ENCODE measurements around the gene CCDC68.

CCDC68 gene

GRCh38 chr18:54981076-54981475, 21.8 kb upstream of the CCDC68 start:
- no peaks in the 10 kb centered on the region for H3K9me3 ChIP-seq (ENCODE audit: insufficient read depth, low read depth, low read length)
- H3K4me2 ChIP-seq (ENCODE audit: low read depth, low read length, poor library complexity, severe bottlenecking): no peak overlapping the region
- H2AFZ ChIP-seq (ENCODE audit: low read length): no peak overlapping the region
- no peaks in the 10 kb centered on the region for H3K79me2 ChIP-seq (ENCODE audit: insufficient read depth, low read length)
- no peaks in the 10 kb centered on the region for H3K9me2 ChIP-seq (replicated peaks; ENCODE audit: low read depth, low read length)
- no peak overlapping the region for H3K9ac ChIP-seq (ENCODE audit: low read depth, low read length, poor library complexity, severe bottlenecking)
- no peaks in the 10 kb centered on the region for H3F3A ChIP-seq (ENCODE audit: low read depth)
- no peaks in the 10 kb centered on the region for H4K20me1 ChIP-seq (ENCODE audit: insufficient read depth, low read length, poor library complexity, severe bottlenecking)
- H3K4me3 ChIP-seq (ENCODE audit: low read length, poor library complexity, severe bottlenecking): no peak overlapping the region
- no peaks in the 10 kb centered on the region for H3K27me3 ChIP-seq (ENCODE audit: insufficient read depth, low read length, poor library complexity, severe bottlenecking)
- H3K36me3 ChIP-seq (ENCODE audit: insufficient read depth, low read length): no peaks in the 10 kb centered on the region
- no peaks in the 10 kb centered on the region for H3K4me1 ChIP-seq (ENCODE audit: insufficient read depth, low read length, poor library complexity, severe bottlenecking)
- no peak for TF ChIP-seq EZH2phosphoT487 (IDR thresholded peaks at IDR 0.05; ENCODE audit: borderline replicate concordance)
- TF ChIP-seq, protein P1, sequence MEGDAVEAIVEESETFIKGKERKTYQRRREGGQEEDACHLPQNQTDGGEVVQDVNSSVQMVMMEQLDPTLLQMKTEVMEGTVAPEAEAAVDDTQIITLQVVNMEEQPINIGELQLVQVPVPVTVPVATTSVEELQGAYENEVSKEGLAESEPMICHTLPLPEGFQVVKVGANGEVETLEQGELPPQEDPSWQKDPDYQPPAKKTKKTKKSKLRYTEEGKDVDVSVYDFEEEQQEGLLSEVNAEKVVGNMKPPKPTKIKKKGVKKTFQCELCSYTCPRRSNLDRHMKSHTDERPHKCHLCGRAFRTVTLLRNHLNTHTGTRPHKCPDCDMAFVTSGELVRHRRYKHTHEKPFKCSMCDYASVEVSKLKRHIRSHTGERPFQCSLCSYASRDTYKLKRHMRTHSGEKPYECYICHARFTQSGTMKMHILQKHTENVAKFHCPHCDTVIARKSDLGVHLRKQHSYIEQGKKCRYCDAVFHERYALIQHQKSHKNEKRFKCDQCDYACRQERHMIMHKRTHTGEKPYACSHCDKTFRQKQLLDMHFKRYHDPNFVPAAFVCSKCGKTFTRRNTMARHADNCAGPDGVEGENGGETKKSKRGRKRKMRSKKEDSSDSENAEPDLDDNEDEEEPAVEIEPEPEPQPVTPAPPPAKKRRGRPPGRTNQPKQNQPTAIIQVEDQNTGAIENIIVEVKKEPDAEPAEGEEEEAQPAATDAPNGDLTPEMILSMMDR (conservative IDR thresholded peaks at IDR 0.05; ENCODE audit: low read length): no peak

- no peak overlapping the region for H3K4me3 ChIP-seq (ENCODE audit: low read length, poor library complexity, severe bottlenecking)
- H3K36me3 ChIP-seq (ENCODE audit: insufficient read depth, low read length): no peaks in the 10 kb centered on the region
- no peak overlapping the region for H2AFZ ChIP-seq (ENCODE audit: low read length)
- no peak overlapping the region for H3K9ac ChIP-seq (ENCODE audit: low read depth, low read length, poor library complexity, severe bottlenecking)
- H3K4me2 ChIP-seq (ENCODE audit: low read depth, low read length, poor library complexity, severe bottlenecking): no peak overlapping the region
- H3K4me1 ChIP-seq (ENCODE audit: insufficient read depth, low read length, poor library complexity, severe bottlenecking): no peaks in the 10 kb centered on the region
- no peaks in the 10 kb centered on the region for H3F3A ChIP-seq (ENCODE audit: low read depth)
- no peaks in the 10 kb centered on the region for H4K20me1 ChIP-seq (ENCODE audit: insufficient read depth, low read length, poor library complexity, severe bottlenecking)
- no peaks in the 10 kb centered on the region for H3K79me2 ChIP-seq (ENCODE audit: insufficient read depth, low read length)
- no peaks in the 10 kb centered on the region for H3K9me3 ChIP-seq (ENCODE audit: insufficient read depth, low read depth, low read length)
- no peaks in the 10 kb centered on the region for H3K27me3 ChIP-seq (ENCODE audit: insufficient read depth, low read length, poor library complexity, severe bottlenecking)
- H3K9me2 ChIP-seq (replicated peaks; ENCODE audit: low read depth, low read length): no peaks in the 10 kb centered on the region
- TF ChIP-seq, protein P1 (conservative IDR thresholded peaks at IDR 0.05; ENCODE audit: low read length): no peak
- TF ChIP-seq EZH2phosphoT487 (IDR thresholded peaks at IDR 0.05; ENCODE audit: borderline replicate concordance): no peak
These were observed 16.3 kb upstream of the CCDC68 start for GRCh38 chr18:54975598-54975997.

DNA sequence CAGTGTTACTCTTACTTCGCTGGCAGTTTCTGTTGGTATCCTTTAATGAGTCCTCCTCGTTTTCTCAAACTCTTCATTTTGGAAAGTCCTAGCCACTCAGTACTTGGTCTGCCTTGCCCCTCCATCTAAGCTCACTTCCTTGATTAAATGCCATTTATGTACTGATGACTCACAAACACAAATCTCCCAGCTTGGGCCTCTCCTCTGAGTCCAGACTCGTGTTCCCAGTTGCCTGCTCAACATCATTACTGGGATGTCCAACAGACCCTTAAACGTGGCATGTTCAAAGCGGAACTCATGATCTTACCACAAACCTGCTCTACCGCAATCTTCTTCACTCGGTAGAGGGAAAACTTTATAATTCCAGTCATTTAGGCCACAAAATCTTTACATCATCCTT, 13.8 kb upstream of the CCDC68 start:
- Histone ChIP-seq H3K4me3 (ENCODE audit: low read length, poor library complexity, severe bottlenecking) (no peak overlapping the region), H3F3A (ENCODE audit: low read depth) (no peaks in the 10 kb centered on the region), H3K36me3 (ENCODE audit: insufficient read depth, low read length) (no peaks in the 10 kb centered on the region), H3K9me2 (replicated peaks; ENCODE audit: low read depth, low read length) (no peaks in the 10 kb centered on the region), H3K79me2 (ENCODE audit: insufficient read depth, low read length) (no peaks in the 10 kb centered on the region), H3K9me3 (ENCODE audit: insufficient read depth, low read depth, low read length) (no peaks in the 10 kb centered on the region), H3K27me3 (ENCODE audit: insufficient read depth, low read length, poor library complexity, severe bottlenecking) (no peaks in the 10 kb centered on the region), H2AFZ (ENCODE audit: low read length) (no peak overlapping the region), H3K4me2 (ENCODE audit: low read depth, low read length, poor library complexity, severe bottlenecking) (no peak overlapping the region), H3K4me1 (ENCODE audit: insufficient read depth, low read length, poor library complexity, severe bottlenecking) (no peaks in the 10 kb centered on the region), H3K9ac (ENCODE audit: low read depth, low read length, poor library complexity, severe bottlenecking) (no peak overlapping the region), H4K20me1 (ENCODE audit: insufficient read depth, low read length, poor library complexity, severe bottlenecking) (no peaks in the 10 kb centered on the region)
- TF ChIP-seq, protein P1 (conservative IDR thresholded peaks at IDR 0.05; ENCODE audit: low read length): no peak
- TF ChIP-seq EZH2phosphoT487 (IDR thresholded peaks at IDR 0.05; ENCODE audit: borderline replicate concordance): no peak

All from Loucy (cell line).